CD4-positive, alpha-beta T cell (primary cell): ENCODE results near the gene APC2. TPM values are rescaled to one million over a fixed set of nuclear protein-coding genes. Genes with fewer than 3 reads are reported as not detected.

Source experiments
- ATAC-seq: fragments of 200-7000 bp; cut with Tn5 transposase; one replicate; pipeline ENCODE4 v1.10.0; 2022; ENCODE audit warnings: mild to moderate bottlenecking; ENCODE audit not compliant: poor library complexity
- CTCF ChIA-PET: fragments of 350-600 bp; sonication (Branson Sonifier 250); formaldehyde crosslinking; loops from one replicate; lab custom pipeline; 2021; ENCODE audit warnings: antibody characterized with exemption, inconsistent platforms; lab: Charles Lee
- POLR2A ChIA-PET: fragments of 350-600 bp; sonication (Branson Sonifier 250); formaldehyde crosslinking; loops from one replicate; lab custom pipeline; 2021; ENCODE audit warnings: antibody characterized with exemption, inconsistent platforms; lab: Charles Lee
- DNase-seq, 14 experiments: peaks; one replicate each; pipeline ENCODE4 v3.0.0-alpha.2; 2013 to 2020; ENCODE audit warnings: mixed read lengths in 2 of 14
- H3K27ac ChIP-seq, 2 donors: one replicate each; pipeline versions ENCODE4 v1.5.1 to v1.7.0; 2013; ENCODE audit warnings: low read length in 2 of 2, low read depth in 1 of 2, mild to moderate bottlenecking in 1 of 2
- H3K27me3 ChIP-seq, 2 experiments: 1 replicate in 1 of 2; 2 replicates in 1 of 2; pipeline versions ENCODE4 v1.6.1 to v1.7.0; 2013; ENCODE audit warnings: low read length in 2 of 2, control low read depth in 1 of 2, mild to moderate bottlenecking in 1 of 2, moderate library complexity in 1 of 2; ENCODE audit not compliant: insufficient read depth in 2 of 2, control insufficient read depth in 1 of 2
- H3K36me3 ChIP-seq: one replicate; pipeline ENCODE4 v1.6.1; 2013; ENCODE audit warnings: low read length, control low read depth; ENCODE audit not compliant: insufficient read depth
- H3K4me1 ChIP-seq: one replicate; pipeline ENCODE4 v1.6.1; 2013; ENCODE audit warnings: low read length, control low read depth; ENCODE audit not compliant: insufficient read depth
- H3K4me3 ChIP-seq: one replicate; pipeline ENCODE4 v1.5.1; 2013; ENCODE audit warnings: mild to moderate bottlenecking, low read length, moderate library complexity
- H3K9me3 ChIP-seq, 2 experiments: 1 replicate in 1 of 2; 2 replicates in 1 of 2; pipeline versions ENCODE4 v1.6.1 to v1.7.0; 2013; ENCODE audit warnings: low read length in 2 of 2, mild to moderate bottlenecking in 2 of 2, control low read depth in 1 of 2, moderate library complexity in 1 of 2; ENCODE audit not compliant: control insufficient read depth in 1 of 2, insufficient read depth in 1 of 2
- H3K27ac Mint-ChIP-seq: one replicate; pipeline ENCODE4 v1.8.0; 2020; ENCODE audit warnings: mixed read lengths
- H3K27me3 Mint-ChIP-seq: one replicate; pipeline ENCODE4 v1.8.0; 2021; ENCODE audit warnings: mixed read lengths
- H3K36me3 Mint-ChIP-seq: one replicate; pipeline ENCODE4 v1.8.0; 2021; ENCODE audit warnings: low read depth, mixed read lengths
- H3K4me1 Mint-ChIP-seq: one replicate; pipeline ENCODE4 v1.8.0; 2021; ENCODE audit warnings: low read depth, mixed read lengths
- H3K4me3 Mint-ChIP-seq: one replicate; pipeline ENCODE4 v1.8.0; 2020; ENCODE audit warnings: mild to moderate bottlenecking, mixed read lengths
- H3K9me3 Mint-ChIP-seq: one replicate; pipeline ENCODE4 v1.8.0; 2020; ENCODE audit warnings: mixed read lengths
- intact Hi-C, 2 experiments: fragments of 100-400 bp; cut with DNase I in 1 of 2; cut with micrococcal nuclease in 1 of 2; formaldehyde crosslinking; loops; one replicate each; pipeline versions ENCODE4 v1.15.1 to v1.9.0; 2023 to 2025; cut with DNase I, micrococcal nuclease
- total RNA-seq, 174 experiments: library from RNA in 2 of 174; stranded (reverse) in 2 of 174; gene quantifications; one replicate each; pipeline ENCODE4 v1.2.3 and lab custom pipeline; 2021 to 2026
- TF ChIP-seq, protein P1 (sequence below): fragments of 200-600 bp; IDR thresholded peaks from one replicate; pipeline ENCODE4 v1.8.0; 2022; ENCODE audit warnings: antibody characterized with exemption, mild to moderate bottlenecking

Gene APC2
- total RNA-seq, 2 experiments from 2014 or later: 0.20 to 0.30 TPM

- Mint-ChIP-seq H3K36me3 (peaks cover 47% of the 10 kb centered on the region), H3K4me1 (peaks cover 11% of the 10 kb centered on the region), H3K27me3 (no peaks in the 10 kb centered on the region), H3K27ac (no peak overlapping the region), H3K9me3 (no peaks in the 10 kb centered on the region), H3K4me3 (no peak overlapping the region)
- H3K27ac ChIP-seq: no peak overlapping the region
- no peaks in the 10 kb centered on the region for H3K9me3 ChIP-seq
- TF ChIP-seq, protein P1, sequence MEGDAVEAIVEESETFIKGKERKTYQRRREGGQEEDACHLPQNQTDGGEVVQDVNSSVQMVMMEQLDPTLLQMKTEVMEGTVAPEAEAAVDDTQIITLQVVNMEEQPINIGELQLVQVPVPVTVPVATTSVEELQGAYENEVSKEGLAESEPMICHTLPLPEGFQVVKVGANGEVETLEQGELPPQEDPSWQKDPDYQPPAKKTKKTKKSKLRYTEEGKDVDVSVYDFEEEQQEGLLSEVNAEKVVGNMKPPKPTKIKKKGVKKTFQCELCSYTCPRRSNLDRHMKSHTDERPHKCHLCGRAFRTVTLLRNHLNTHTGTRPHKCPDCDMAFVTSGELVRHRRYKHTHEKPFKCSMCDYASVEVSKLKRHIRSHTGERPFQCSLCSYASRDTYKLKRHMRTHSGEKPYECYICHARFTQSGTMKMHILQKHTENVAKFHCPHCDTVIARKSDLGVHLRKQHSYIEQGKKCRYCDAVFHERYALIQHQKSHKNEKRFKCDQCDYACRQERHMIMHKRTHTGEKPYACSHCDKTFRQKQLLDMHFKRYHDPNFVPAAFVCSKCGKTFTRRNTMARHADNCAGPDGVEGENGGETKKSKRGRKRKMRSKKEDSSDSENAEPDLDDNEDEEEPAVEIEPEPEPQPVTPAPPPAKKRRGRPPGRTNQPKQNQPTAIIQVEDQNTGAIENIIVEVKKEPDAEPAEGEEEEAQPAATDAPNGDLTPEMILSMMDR: no peak
- no peak overlapping the region for H3K4me3 ChIP-seq
- ChIA-PET POLR2A (no interaction called here), CTCF (no interaction called here)
- intact Hi-C loops: loop anchor here (5.0 kb wide), 2 partner anchors 77 to 158 kb away; partner anchors contain the start of genes ADAMTSL5 (in 1 of the 2) and FAM174C (in 1 of the 2)
- ATAC-seq (no peak), DNase-seq (no peak)
- peaks cover 23% of the 10 kb centered on the region for H3K4me1 ChIP-seq
- no peaks in the 10 kb centered on the region for H3K27me3 ChIP-seq
- H3K36me3 ChIP-seq: peaks cover 49% of the 10 kb centered on the region
These were observed 14.4 kb upstream of the APC2 start for GRCh38 chr19:1435378-1435989.

DNA sequence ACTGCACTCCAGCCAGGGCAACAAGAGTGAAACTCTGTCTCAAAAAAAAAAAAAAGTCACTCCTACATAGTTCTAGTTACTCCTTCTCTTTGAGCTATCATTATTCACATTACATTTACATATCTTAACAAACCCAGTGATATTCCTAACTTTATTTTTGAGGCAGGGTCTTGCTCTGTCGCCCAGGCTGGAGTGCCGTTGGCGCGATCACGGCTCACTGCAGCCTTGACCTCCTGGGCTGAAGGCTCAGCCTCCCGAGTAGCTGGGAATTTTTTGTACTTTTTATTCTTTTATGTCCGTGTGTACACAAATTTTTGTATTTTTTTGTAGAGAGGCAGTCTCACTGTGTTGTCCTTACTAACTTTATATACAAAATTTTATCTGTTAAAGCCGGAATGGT, 12.3 kb upstream of the APC2 start:
- POLR2A ChIA-PET: interaction anchor here (0.9 to 1.4 kb wide), 2 partner anchors 29 to 54 kb away, joined by 3 read pairs; no protein-coding TSS in a partner anchor
- Mint-ChIP-seq H3K27ac (peak overlapping the region; percentile 92), H3K36me3 (peaks cover 62% of the 10 kb centered on the region), H3K4me1 (peaks cover 23% of the 10 kb centered on the region), H3K9me3 (no peaks in the 10 kb centered on the region), H3K4me3 (peak overlapping the region; percentile 100), H3K27me3 (no peaks in the 10 kb centered on the region)
- no peaks in the 10 kb centered on the region for H3K27me3 ChIP-seq
- DNase-seq: no peak
- TF ChIP-seq, protein P1: no peak
- no peak overlapping the region for H3K4me3 ChIP-seq
- peaks cover 32% of the 10 kb centered on the region for H3K4me1 ChIP-seq
- intact Hi-C loops: loop anchor here (1.0 to 5.0 kb wide), 5 partner anchors 30 to 160 kb away; partner anchors contain the start of genes ADAMTSL5 (in 2 of the 2), DAZAP1 (in 2 of the 2), C19orf25 (in 1 of the 2) and FAM174C (in 1 of the 2)
- ATAC-seq: no peak
- H3K9me3 ChIP-seq: no peaks in the 10 kb centered on the region
- peaks cover 54% of the 10 kb centered on the region for H3K36me3 ChIP-seq
- CTCF ChIA-PET: interaction anchor here (1.0 kb wide), 1 partner anchor 13 kb away, joined by 3 read pairs; no protein-coding TSS in a partner anchor
- no peak overlapping the region for H3K27ac ChIP-seq

GRCh38 chr19:1438035-1438932, 11.6 kb upstream of the APC2 start, which contains the start of gene RPS15:
Gene RPS15 (plus strand): TSS chr19:1438396. CDS start chr19:1438426, 30 bp downstream.
- peak; percentile 88 for ATAC-seq
- POLR2A ChIA-PET: interaction anchor here (0.9 to 1.4 kb wide), 3 partner anchors 29 to 55 kb away, joined by 3 to 4 read pairs (median 3); no protein-coding TSS in a partner anchor
- peak within 1 kb of the TSS; percentile 100 for H3K4me3 Mint-ChIP-seq

More at GRCh38 chr19:1438035-1438932, 11.6 kb upstream of the APC2 start, which contains the start of gene RPS15:
- peak within 1 kb of the TSS; percentile 96 for H3K4me3 ChIP-seq
- DNase-seq: peak; percentile 93 to 99 (median 96)
- H3K9me3 Mint-ChIP-seq: no peaks in the 10 kb centered on the region
- H3K4me1 ChIP-seq: peaks cover 32% of the 10 kb centered on the region
- no peaks in the 10 kb centered on the region for H3K27me3 ChIP-seq
- H3K4me1 Mint-ChIP-seq: peaks cover 25% of the 10 kb centered on the region
- CTCF ChIA-PET: interaction anchor here (1.0 kb wide), 1 partner anchor 14 kb away, joined by 3 read pairs; no protein-coding TSS in a partner anchor
- TF ChIP-seq, protein P1: peak; percentile 97
- H3K36me3 ChIP-seq: peaks cover 49% of the 10 kb centered on the region
- intact Hi-C loops: loop anchor here (1.0 to 5.0 kb wide), 5 partner anchors 31 to 161 kb away; partner anchors contain the start of genes ADAMTSL5 (in 2 of the 2), DAZAP1 (in 2 of the 2), C19orf25 (in 1 of the 2) and FAM174C (in 1 of the 2)
- H3K27ac Mint-ChIP-seq: peak within 1 kb of the TSS; percentile 92
- H3K36me3 Mint-ChIP-seq: peaks cover 60% of the 10 kb centered on the region
- H3K27me3 Mint-ChIP-seq: no peaks in the 10 kb centered on the region
- H3K27ac ChIP-seq: peak within 1 kb of the TSS; percentile 83 to 90
- H3K9me3 ChIP-seq: no peaks in the 10 kb centered on the region
